Natural killer cell (primary cell): Measurements from ENCODE around the gene NPTXR. TPM values are rescaled to one million over a fixed set of nuclear protein-coding genes. Genes with fewer than 3 reads are reported as not detected.

Experiments used
- ATAC-seq, 3 donors: fragments of 150-1000 bp in 2 of 3; fragments of 200-7000 bp in 1 of 3; cut with Tn5 transposase; 1 replicate in 1 of 3; 2 replicates in 2 of 3; pipeline ENCODE4 v1.10.0; 2021; ENCODE audit warnings: mild to moderate bottlenecking in 2 of 3, moderate library complexity in 2 of 3
- DNase-seq, 2 donors: peaks; one replicate each; pipeline versions ENCODE4 v3.0.0 to v3.0.0-alpha.2; 2013 to 2021; ENCODE audit warnings: mixed read lengths in 1 of 2
- H3K27ac ChIP-seq: one replicate; pipeline ENCODE4 v1.5.1; 2013; ENCODE audit warnings: mild to moderate bottlenecking, low read length
- H3K27me3 ChIP-seq: one replicate; pipeline ENCODE4 v1.6.1; 2013; ENCODE audit warnings: low read length; ENCODE audit not compliant: control insufficient read depth, insufficient read depth
- H3K36me3 ChIP-seq: one replicate; pipeline ENCODE4 v1.6.1; 2013; ENCODE audit warnings: low read length; ENCODE audit not compliant: control insufficient read depth, insufficient read depth
- H3K4me1 ChIP-seq: one replicate; pipeline ENCODE4 v1.6.1; 2013; ENCODE audit warnings: low read length; ENCODE audit not compliant: control insufficient read depth, insufficient read depth
- H3K4me3 ChIP-seq: one replicate; pipeline ENCODE4 v1.5.1; 2013; ENCODE audit warnings: low read length
- H3K9me3 ChIP-seq: one replicate; pipeline ENCODE4 v1.6.1; 2013; ENCODE audit warnings: low read length; ENCODE audit not compliant: control insufficient read depth, insufficient read depth
- H3K27ac Mint-ChIP-seq, 2 donors: one replicate each; pipeline ENCODE4 v1.8.0; 2022; ENCODE audit warnings: mild to moderate bottlenecking in 2 of 2, mixed read lengths in 2 of 2, moderate library complexity in 1 of 2
- H3K27me3 Mint-ChIP-seq, 2 donors: one replicate each; pipeline ENCODE4 v1.8.0; 2022; ENCODE audit warnings: low read depth in 2 of 2, mixed read lengths in 2 of 2
- H3K36me3 Mint-ChIP-seq: one replicate; pipeline ENCODE4 v1.8.0; 2022; ENCODE audit warnings: mixed read lengths
- H3K4me1 Mint-ChIP-seq, 2 donors: one replicate each; pipeline ENCODE4 v1.8.0; 2022; ENCODE audit warnings: mixed read lengths in 2 of 2
- H3K4me3 Mint-ChIP-seq: one replicate; pipeline ENCODE4 v1.8.0; 2022; ENCODE audit warnings: mild to moderate bottlenecking, moderate library complexity, mixed read lengths
- H3K9me3 Mint-ChIP-seq, 2 donors: one replicate each; pipeline ENCODE4 v1.8.0; 2022; ENCODE audit warnings: mixed read lengths in 2 of 2
- CTCF ChIP-seq: fragments of 200-600 bp; IDR thresholded peaks from one replicate; pipeline ENCODE4 v1.8.0; 2022; ENCODE audit warnings: antibody characterized with exemption
- WGBS: methylation state at CpG from one replicate; pipeline ENCODE4 v1.1.7; 2013; ENCODE audit warnings: missing lambda C conversion rate; ENCODE audit not compliant: insufficient coverage; 5-methylcytosine and 5-hydroxymethylcytosine counted together
- intact Hi-C: fragments of 100-400 bp; cut with micrococcal nuclease; formaldehyde crosslinking; loops from one replicate; pipeline ENCODE4 v1.14.2; 2022
- total RNA-seq, 4 donors: library from RNA; stranded (reverse); fragments of 120-200 nt in 1 of 4; gene quantifications; one replicate each; pipeline versions ENCODE4 v1.2.3 to v1.2.4, GENCODE V29; 2013 to 2022

The NPTXR gene
- total RNA-seq, 3 donors from 2014 or later (not counting 1 experiment from before 2014, with no cell fraction given): 4.8 to 8.2 (median 6.1) TPM

DNA sequence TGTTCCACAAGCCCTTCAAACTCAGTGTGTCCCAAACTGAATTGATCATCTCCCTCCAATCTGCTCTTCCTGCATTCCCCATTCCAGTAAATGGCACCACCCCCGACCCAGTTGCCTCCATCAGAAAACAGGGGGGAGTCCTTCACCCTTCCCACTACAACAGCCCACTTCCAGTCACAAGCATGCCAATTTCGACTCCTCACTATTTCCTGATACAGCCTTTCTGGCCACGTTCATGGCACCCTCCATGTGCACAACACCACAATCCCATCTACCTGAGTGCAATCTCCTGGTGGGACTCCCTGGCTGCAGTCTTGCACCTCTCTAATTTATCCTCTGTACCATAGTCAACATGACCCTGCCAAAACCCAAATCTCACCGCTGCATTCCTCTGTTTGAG lies 48.3 kb downstream of the NPTXR start:
- ATAC-seq: no peak

DNA sequence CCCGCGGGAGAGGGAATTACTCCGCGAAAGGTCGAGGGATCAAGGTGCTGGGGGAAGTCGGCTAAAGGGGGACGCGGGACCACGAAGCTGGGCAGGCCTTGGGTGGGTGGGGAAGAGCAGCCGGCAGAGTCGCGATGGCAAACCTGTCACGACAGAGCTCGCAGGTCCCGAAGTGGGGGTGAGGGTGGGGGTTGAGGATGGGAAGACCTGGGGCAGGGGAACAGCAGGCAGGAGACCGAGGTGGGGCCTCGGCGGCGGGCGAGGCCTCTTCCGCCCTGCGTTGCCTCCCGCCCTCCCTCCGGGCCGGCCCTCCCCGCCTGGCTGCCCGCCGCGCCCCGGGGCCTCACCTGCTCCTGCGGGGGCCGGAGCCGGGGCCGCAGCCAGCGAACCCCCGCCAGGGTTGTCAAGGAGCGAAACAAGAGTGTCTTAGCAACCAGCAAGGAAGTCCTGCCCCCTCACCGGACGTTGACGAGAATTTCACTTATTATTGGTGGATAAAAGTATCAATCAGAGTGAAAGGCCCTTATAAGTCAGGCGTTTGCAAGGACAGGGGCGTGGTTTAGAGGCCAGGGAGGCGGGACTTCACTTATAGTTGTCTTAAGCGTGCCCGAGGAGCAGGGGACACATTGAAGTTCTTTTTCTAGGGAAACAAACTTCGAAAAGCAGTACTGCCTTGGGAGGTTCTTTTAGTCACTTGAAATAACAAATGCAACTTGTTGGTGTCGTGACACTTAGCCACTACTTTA lies 49.9 kb downstream of the NPTXR start, which contains the start of gene DNAL4:
Gene DNAL4 (minus strand): TSS at position 423 of the 746 bp plus-strand sequence. CDS start 11,412 bp downstream, outside the sequence.
- H3K9me3 ChIP-seq: no peaks in the 10 kb centered on the region
- peak within 1 kb of the TSS; percentile 87 to 93 for H3K27ac Mint-ChIP-seq
- H3K27me3 Mint-ChIP-seq: peaks cover 21 to 27% of the 10 kb centered on the region in 2 donors
- H3K27ac ChIP-seq: peak within 1 kb of the TSS; percentile 61
- intact Hi-C loops: loop anchor here (5.0 kb wide), 1 partner anchor 37 kb away; the partner anchor contains the start of gene SUN2
- H3K4me1 ChIP-seq: peaks cover 12% of the 10 kb centered on the region
- H3K36me3 Mint-ChIP-seq: no peaks in the 10 kb centered on the region
- no peaks in the 10 kb centered on the region for H3K9me3 Mint-ChIP-seq
- peak; percentile 94 to 98 (median 97) for ATAC-seq
- no peaks in the 10 kb centered on the region for H3K27me3 ChIP-seq
- TF ChIP-seq CTCF: no peak
- WGBS: under 1% methylated on average over 47 of the region's 47 CpGs
- peak; percentile 84 to 97 for DNase-seq
- peak within 1 kb of the TSS; percentile 60 for H3K4me3 ChIP-seq
- H3K4me1 Mint-ChIP-seq: peaks cover 13 to 26% of the 10 kb centered on the region in 2 donors
- peak within 1 kb of the TSS; percentile 94 for H3K4me3 Mint-ChIP-seq
- H3K36me3 ChIP-seq: peaks cover 2% of the 10 kb centered on the region

More for the DNA sequence above, 48.3 kb downstream of the NPTXR start:
- H3K27ac ChIP-seq: no peak overlapping the region
- H3K27ac Mint-ChIP-seq: no peak overlapping the region
- H3K27me3 Mint-ChIP-seq: peaks cover 21 to 28% of the 10 kb centered on the region in 2 donors
- 76% methylated on average over 3 of the region's 4 CpGs for WGBS
- peaks cover 5% of the 10 kb centered on the region for H3K9me3 ChIP-seq
- DNase-seq: no peak
- no peaks in the 10 kb centered on the region for H3K27me3 ChIP-seq
- TF ChIP-seq CTCF: no peak
- peaks cover 12% of the 10 kb centered on the region for H3K4me1 ChIP-seq
- no peaks in the 10 kb centered on the region for H3K36me3 Mint-ChIP-seq
- no peaks in the 10 kb centered on the region for H3K36me3 ChIP-seq
- no peak overlapping the region for H3K4me3 ChIP-seq
- intact Hi-C loops: no loop called here
- H3K4me3 Mint-ChIP-seq: no peak overlapping the region
- H3K9me3 Mint-ChIP-seq: no peaks in the 10 kb centered on the region
- H3K4me1 Mint-ChIP-seq: peaks cover 14 to 26% of the 10 kb centered on the region in 2 donors

- peak overlapping the region; percentile 57 for H3K27ac ChIP-seq
- DNase-seq: no peak
- TF ChIP-seq CTCF: no peak
- ATAC-seq: no peak
- Mint-ChIP-seq H3K4me1 (peaks cover 8 to 20% of the 10 kb centered on the region in 2 donors), H3K36me3 (no peaks in the 10 kb centered on the region), H3K27ac (peak overlapping the region; percentile 87 to 93), H3K9me3 (no peaks in the 10 kb centered on the region), H3K4me3 (peak overlapping the region; percentile 94), H3K27me3 (peaks cover 21% of the 10 kb centered on the region in 2 donors)
- intact Hi-C loops: loop anchor here (5.0 kb wide), 1 partner anchor 36 kb away; the partner anchor contains the start of gene SUN2
- no peaks in the 10 kb centered on the region for H3K9me3 ChIP-seq
- WGBS: 16% methylated on average over 6 of the region's 9 CpGs
- no peaks in the 10 kb centered on the region for H3K27me3 ChIP-seq
- peak overlapping the region; percentile 60 for H3K4me3 ChIP-seq
- H3K4me1 ChIP-seq: peaks cover 12% of the 10 kb centered on the region
- peaks cover 2% of the 10 kb centered on the region for H3K36me3 ChIP-seq
Measured at GRCh38 chr22:38793317-38793716, 50.5 kb downstream of the NPTXR start.
